Stimulated activated CD8-positive, alpha-beta memory T cell treated with anti-CD3 and anti-CD28 coated beads, Interleukin-7, amount 100 ng/mL, for 1 hour (primary cell): ENCODE measurements around the gene WAPL.
"Not testable (repeated sequence)": the region's sequence is repeated elsewhere in the genome, so short reads cannot be mapped to it uniquely, and the experiment has no call there.

Source experiments
- DNase-seq, 2 donors: peaks; one replicate each; pipeline ENCODE4 v3.0.0-alpha.2; 2020; ENCODE audit warnings: low read depth in 2 of 2

Gene WAPL, protein sequence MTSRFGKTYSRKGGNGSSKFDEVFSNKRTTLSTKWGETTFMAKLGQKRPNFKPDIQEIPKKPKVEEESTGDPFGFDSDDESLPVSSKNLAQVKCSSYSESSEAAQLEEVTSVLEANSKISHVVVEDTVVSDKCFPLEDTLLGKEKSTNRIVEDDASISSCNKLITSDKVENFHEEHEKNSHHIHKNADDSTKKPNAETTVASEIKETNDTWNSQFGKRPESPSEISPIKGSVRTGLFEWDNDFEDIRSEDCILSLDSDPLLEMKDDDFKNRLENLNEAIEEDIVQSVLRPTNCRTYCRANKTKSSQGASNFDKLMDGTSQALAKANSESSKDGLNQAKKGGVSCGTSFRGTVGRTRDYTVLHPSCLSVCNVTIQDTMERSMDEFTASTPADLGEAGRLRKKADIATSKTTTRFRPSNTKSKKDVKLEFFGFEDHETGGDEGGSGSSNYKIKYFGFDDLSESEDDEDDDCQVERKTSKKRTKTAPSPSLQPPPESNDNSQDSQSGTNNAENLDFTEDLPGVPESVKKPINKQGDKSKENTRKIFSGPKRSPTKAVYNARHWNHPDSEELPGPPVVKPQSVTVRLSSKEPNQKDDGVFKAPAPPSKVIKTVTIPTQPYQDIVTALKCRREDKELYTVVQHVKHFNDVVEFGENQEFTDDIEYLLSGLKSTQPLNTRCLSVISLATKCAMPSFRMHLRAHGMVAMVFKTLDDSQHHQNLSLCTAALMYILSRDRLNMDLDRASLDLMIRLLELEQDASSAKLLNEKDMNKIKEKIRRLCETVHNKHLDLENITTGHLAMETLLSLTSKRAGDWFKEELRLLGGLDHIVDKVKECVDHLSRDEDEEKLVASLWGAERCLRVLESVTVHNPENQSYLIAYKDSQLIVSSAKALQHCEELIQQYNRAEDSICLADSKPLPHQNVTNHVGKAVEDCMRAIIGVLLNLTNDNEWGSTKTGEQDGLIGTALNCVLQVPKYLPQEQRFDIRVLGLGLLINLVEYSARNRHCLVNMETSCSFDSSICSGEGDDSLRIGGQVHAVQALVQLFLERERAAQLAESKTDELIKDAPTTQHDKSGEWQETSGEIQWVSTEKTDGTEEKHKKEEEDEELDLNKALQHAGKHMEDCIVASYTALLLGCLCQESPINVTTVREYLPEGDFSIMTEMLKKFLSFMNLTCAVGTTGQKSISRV (N-terminal part only)

DNA sequence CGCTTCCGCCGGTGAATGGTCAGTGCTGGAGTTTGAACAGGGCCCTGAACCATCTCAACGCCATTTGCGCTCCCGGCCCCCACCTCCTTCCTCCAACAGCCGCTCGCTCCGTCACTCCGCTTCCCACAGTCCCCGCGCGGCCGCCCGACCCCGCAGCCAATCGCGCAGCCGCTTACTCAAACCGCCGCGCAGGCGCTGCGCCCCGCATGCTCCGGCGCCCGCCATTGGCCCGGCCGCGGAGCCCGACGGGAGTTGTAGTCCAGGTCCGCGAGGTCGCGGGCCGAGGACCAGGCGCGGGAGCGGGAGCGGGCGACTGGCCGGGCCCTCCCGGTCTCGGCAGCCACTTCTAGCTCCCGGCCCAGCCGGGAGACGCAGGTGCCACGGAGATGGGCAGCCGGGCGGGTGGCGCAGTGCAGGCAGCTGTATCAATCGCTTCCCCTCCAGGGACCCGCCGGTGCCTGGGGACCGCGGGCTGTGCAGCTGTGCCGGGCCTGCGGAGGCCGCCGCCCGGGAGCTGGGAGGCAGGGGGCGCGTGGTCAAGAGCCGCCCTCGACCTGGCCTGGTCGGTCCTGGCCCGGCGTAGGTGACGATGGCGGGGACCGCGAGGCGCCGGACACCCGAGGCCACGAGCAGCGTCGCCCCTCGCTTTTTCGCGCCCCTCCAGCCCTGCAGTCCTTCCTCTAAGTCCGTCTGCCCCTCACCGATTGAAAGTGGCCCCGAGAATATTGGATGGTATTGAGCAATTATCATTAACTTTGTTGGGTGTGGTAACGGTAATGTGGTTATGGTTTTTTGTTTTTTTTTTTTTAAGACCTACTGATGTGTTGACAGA, at the start of gene WAPL:
WAPL (minus strand) TSS at position 115 of the 832 bp plus-strand sequence. CDS start 3,723 bp downstream, outside the sequence.
- DNase-seq, result peak; percentile 86 to 90

- no peak for DNase-seq
Observed at GRCh38 chr10:86569335-86569734, 47.7 kb upstream of the WAPL start.

DNA sequence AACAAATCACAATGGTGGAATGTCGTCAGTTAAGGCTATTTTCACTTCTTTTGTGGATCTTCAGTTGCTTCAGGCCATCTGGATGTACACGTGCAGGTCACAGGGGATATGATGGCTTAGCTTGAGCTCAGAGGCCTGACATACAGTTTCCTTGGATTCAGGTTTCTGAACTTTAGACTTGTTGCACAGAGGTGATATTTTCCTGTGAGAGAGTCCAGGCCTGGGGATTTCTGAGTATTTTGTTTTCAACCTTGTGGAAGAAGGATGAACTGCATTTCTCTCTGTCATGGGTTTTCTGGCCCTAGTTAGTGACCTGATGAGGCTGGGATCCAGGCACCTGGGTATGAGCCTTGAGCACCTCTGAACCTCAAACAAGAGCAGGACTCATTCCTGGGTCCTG, 44.9 kb upstream of the WAPL start:
- DNase-seq, result not testable (repeated sequence)

DNA sequence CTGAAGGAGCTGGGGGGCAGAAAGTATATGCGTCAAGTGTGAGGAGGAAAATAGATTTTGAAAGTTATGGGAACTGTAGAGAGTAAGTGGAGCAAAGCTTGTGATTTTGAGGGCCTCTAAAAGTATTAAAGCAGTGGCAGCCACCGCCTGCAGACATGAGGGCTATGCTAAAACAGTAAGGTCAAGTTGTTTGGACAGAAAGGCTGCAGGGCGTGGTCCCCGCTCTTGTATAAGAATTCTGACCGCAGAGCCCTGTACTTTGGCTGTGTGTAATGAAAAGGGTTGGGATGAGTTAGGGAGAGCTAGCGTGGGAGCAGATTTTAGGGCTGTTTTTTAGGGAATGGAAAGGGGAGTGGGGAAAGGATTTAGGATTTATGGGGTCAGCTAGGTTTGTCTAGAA, 41.7 kb upstream of the WAPL start:
- DNase-seq, result not testable (repeated sequence)

- DNase-seq, result not testable (repeated sequence)
Observed at GRCh38 chr10:86558695-86559094, 37.1 kb upstream of the WAPL start.

DNA sequence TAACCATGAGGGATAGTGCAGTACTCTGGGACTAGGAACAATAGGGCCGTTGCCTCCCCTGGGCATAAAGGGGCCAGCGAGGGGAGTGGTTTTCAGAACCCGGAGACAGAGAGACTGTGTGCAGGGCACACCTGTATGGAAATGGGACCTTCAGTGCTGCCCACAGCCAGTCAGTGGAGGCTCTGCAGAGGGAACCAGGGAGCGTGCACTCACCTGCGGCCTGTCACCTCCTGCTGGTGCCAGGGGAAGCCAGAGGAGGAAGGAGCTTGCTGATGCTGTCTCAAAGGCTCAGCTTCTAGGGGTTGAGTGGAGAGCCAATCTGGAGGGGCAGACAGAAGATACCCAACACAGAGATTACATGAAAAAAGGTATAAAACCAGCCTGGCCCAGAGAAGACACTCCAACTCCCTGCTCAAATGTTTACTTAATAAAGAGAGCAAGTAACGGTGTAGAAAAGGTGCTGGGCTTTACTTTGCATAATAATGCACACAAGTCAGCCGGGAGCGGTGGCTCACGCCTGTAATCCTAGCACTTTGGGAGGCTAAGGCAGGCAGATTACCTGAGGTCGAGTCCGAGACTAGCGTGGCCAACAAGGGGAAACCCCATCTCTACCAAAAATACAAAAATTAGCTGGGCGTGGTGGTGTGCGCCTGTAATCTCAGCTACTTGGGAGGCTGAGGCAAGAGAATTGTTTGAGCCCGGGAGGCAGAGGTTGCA, 35.5 kb upstream of the WAPL start:
- no peak for DNase-seq

GRCh38 chr10:86556532-86556931, 34.9 kb upstream of the WAPL start:
- no peak for DNase-seq

- no peak for DNase-seq
Observed at GRCh38 chr10:86553639-86554038, 32.0 kb upstream of the WAPL start.

DNA sequence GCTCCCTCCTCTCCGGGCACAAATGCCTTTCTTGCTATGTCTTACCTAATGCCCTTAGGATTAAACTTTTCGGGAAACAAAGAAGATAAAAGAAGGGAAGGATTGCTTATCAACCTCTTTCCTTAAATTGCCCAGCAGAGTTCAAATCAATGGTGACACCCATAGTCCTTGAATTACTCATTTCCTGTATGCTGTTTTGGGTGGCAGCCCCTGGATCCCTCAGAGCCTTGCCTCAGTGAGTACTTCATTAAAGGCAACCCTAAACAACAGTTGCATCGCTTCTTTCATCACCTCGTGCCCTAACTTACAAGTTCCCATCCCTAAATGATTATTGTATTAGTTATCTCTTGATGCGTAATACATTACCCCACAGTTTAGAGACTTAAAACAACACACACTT, 31.6 kb upstream of the WAPL start:
- DNase-seq, result no peak

- DNase-seq, result no peak
Observed at GRCh38 chr10:86547296-86547695, 25.7 kb upstream of the WAPL start.

DNA sequence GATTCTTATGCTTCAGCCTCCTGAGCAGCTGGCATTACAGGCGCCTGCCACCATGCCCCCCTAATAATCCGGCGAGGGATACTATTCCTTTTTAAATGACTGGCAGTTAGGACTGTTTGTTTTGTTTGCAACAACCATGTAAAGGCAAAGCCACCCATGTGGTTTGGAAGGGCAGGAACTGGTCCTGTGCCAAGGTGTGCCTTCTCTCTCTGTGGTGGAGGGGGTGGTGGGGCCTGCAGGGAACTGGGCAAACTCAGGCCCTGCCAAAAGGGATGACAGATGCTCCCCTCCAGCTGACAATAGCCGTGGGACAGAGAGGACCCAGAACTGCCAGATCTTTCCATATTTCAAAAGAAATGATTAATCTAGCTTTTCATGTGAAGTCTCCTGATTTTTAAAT, 23.5 kb upstream of the WAPL start:
- no peak for DNase-seq

DNA sequence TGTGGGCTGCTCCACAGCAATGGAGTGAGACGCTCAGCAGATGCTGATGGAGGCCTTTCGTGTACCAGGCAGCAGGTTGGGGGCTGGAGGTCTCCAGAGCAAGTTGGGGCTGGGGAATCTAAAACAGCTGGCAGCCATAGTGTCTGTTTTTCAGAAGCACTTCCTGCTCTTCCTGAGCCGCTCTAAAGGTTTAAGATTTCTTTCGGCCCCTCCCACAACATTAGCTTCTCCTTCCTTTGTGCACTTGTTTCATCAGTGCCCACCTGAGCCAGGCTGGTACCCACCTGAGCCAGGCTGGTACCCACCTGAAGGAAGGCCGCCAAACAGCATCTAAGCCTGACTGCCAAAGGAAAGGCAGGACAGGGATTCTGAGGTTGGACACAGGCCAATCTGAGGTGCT, 18.4 kb upstream of the WAPL start:
- no peak for DNase-seq

GRCh38 chr10:86538547-86538946, 17.0 kb upstream of the WAPL start:
- no peak for DNase-seq

GRCh38 chr10:86538040-86538439, 16.4 kb upstream of the WAPL start:
- not testable (repeated sequence) for DNase-seq

DNA sequence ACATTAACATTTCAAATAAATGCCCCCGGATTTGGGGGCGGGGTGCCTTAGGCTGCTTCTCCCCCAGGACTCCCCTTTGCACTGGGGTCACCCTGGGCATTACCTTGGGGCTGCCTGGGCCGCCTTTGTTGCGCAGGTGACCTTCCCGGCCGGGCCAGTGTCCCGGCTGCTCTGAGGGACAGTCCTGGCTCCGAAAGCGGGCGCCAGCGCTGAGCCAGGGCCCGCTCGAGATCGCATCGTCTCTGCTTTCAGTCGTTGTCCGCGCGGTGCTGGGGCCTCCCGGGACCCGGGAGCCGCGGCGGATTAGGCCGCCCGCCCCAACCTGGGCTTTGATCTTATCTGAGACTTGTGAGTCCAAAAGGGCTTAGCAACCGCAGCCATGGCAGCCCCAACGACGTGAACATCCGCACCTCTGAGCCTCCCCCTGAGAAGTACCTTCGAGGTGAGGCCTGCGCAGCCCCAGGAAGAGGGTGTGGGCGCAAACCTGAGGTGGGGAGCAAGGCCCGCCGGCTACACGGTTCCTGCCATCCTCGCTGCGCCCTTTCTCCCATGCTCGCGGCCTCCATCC, 14.8 kb upstream of the WAPL start:
- DNase-seq, result peak; percentile 13 to 16

- no peak for DNase-seq
Observed at GRCh38 chr10:86535132-86535882, 13.7 kb upstream of the WAPL start.

DNA sequence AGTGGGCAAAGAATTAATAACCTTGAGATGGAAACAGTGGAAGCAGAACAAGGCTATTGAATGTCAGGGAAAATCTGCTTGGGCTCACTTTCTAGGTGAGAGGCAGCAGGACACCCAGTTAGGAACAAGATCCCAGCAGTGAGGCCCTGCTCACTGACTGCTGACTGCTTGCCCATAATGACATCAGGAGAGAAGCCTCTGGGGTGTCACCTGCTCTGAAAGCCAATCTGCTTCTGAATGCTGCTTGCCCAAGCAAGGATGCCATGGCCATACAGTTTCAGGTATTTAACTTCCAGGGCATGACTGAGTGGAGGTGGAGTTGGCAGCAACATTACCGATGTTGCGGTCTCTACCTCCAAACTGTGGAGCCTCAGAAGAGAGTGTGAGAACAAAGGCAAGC, 11.7 kb upstream of the WAPL start:
- DNase-seq, result no peak

GRCh38 chr10:86528736-86529135, 7.1 kb upstream of the WAPL start:
- not testable (repeated sequence) for DNase-seq

DNA sequence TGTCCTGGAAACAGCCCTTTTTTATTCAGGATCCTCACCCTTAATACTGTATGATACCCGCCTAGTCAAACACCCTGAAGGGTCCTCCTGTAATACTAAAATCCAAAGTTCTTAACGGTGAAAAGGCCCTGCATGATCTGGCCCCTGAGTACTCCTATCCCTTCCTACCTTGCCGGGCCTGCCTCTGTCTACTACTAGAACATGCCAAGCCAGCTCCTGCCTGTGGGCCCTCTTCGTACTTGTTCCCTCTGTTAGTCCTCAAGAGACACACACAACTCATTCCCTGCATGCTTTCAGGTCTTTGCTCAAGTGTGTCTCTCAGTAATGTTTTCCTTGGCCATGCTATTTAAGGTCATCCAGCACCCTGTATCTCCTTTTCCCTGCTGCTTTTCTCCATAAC, 5.0 kb upstream of the WAPL start:
- no peak for DNase-seq
